HepG2 (cell line): Measurements from ENCODE around the gene ANKMY2. TPM values are rescaled to one million over a fixed set of nuclear protein-coding genes. Genes with fewer than 3 reads are reported as not detected.
A peak's percentile ranks its signal among the peaks of the same experiment; 100 is the strongest.

Experiments
- CAMTA2 ChIP-seq: sonication (generic); formaldehyde crosslinking; IDR thresholded peaks from 2 replicates; pipeline ENCODE4 v1.4.0; 2020; ENCODE audit warnings: mild to moderate bottlenecking, missing genetic modification reagents, borderline replicate concordance
- CENPBD1 ChIP-seq: sonication (generic); formaldehyde crosslinking; IDR thresholded peaks from 2 replicates; pipeline ENCODE4 v1.8.0; 2022; ENCODE audit warnings: missing genetic modification reagents, low read depth, mild to moderate bottlenecking, borderline replicate concordance
- CENPT ChIP-seq: sonication (generic); formaldehyde crosslinking; IDR thresholded peaks from 2 replicates; pipeline ENCODE4 v1.8.0; 2022; ENCODE audit warnings: low read depth, mild to moderate bottlenecking, moderate library complexity, missing genetic modification reagents
- ELF1 ChIP-seq: sonication (generic); formaldehyde crosslinking; IDR thresholded peaks from 2 replicates; pipeline ENCODE4 v1.4.0; 2020; ENCODE audit warnings: missing genetic modification reagents
- FOXO1 ChIP-seq: sonication (generic); formaldehyde crosslinking; IDR thresholded peaks from 2 replicates; pipeline ENCODE4 v1.4.0; 2020; ENCODE audit warnings: missing genetic modification reagents
- FOXP1 ChIP-seq, 2 experiments: fragments of 450-650 bp in 1 of 2; IDR thresholded peaks; 2 replicates each; pipeline ENCODE4 v1.6.1; 2017 to 2018; ENCODE audit warnings: antibody characterized with exemption in 1 of 2
- HCFC1 ChIP-seq: fragments of 150-350 bp; IDR thresholded peaks from 2 replicates; pipeline ENCODE4 v1.6.1; 2014; ENCODE audit warnings: low read depth, low read length
- JDP2 ChIP-seq: sonication (generic); formaldehyde crosslinking; IDR thresholded peaks from 2 replicates; pipeline ENCODE4 v1.8.1; 2022; ENCODE audit warnings: missing genetic modification reagents, borderline replicate concordance
- KAT2B ChIP-seq: fragments of 150-350 bp; IDR thresholded peaks from 2 replicates; pipeline ENCODE4 v1.6.1; 2014; ENCODE audit warnings: low read depth, low read length, borderline replicate concordance
- KDM4B ChIP-seq: sonication (generic); formaldehyde crosslinking; IDR thresholded peaks from 2 replicates; pipeline ENCODE4 v1.4.0; 2020; ENCODE audit warnings: missing genetic modification reagents
- NFKBIZ ChIP-seq: IDR thresholded peaks from 2 replicates; pipeline ENCODE4 v1.6.1; 2018; ENCODE audit warnings: missing genetic modification reagents, missing compliant biosample characterization
- NONO ChIP-seq, 2 experiments: fragments of 450-650 bp in 1 of 2; sonication (generic) in 1 of 2; formaldehyde crosslinking in 1 of 2; IDR thresholded peaks in 1 of 2; conservative IDR thresholded peaks in 1 of 2; 2 replicates each; pipeline versions ENCODE4 v1.6.1 to v1.8.0; 2017 to 2022; ENCODE audit warnings: mild to moderate bottlenecking in 1 of 2, missing genetic modification reagents in 1 of 2, moderate library complexity in 1 of 2
- NR2F1 ChIP-seq, 2 experiments: fragments of 450-650 bp in 1 of 2; formaldehyde crosslinking in 1 of 2; IDR thresholded peaks; 2 replicates each; pipeline versions ENCODE4 v1.5.0 to v1.6.1; 2016 to 2020; ENCODE audit warnings: mild to moderate bottlenecking in 1 of 2, missing compliant biosample characterization in 1 of 2, missing genetic modification reagents in 1 of 2, moderate library complexity in 1 of 2
- NR2F2 ChIP-seq: IDR thresholded peaks from 2 replicates; pipeline ENCODE4 v1.6.1; 2012; ENCODE audit warnings: low read depth, inconsistent platforms, borderline replicate concordance
- RARG ChIP-seq: sonication (generic); formaldehyde crosslinking; IDR thresholded peaks from 2 replicates; pipeline ENCODE4 v1.4.0; 2020; ENCODE audit warnings: low read depth, mild to moderate bottlenecking, missing genetic modification reagents
- RFX1 ChIP-seq: fragments of 450-650 bp; IDR thresholded peaks from 2 replicates; pipeline ENCODE4 v1.6.1; 2017
- RFXANK ChIP-seq: IDR thresholded peaks from 2 replicates; pipeline ENCODE4 v1.6.1; 2016
- RXRB ChIP-seq: IDR thresholded peaks from 2 replicates; pipeline ENCODE4 v1.6.1; 2016; ENCODE audit warnings: borderline replicate concordance, missing genetic modification reagents, missing compliant biosample characterization
- SIN3A ChIP-seq: IDR thresholded peaks from 2 replicates; pipeline ENCODE4 v1.6.1; 2011; ENCODE audit warnings: low read depth, mild to moderate bottlenecking, control low read depth, low read length, borderline replicate concordance
- SP140L ChIP-seq: sonication (generic); formaldehyde crosslinking; IDR thresholded peaks from 2 replicates; pipeline ENCODE4 v1.4.0; 2020; ENCODE audit warnings: missing genetic modification reagents, borderline replicate concordance
- ZBTB25 ChIP-seq: IDR thresholded peaks from 2 replicates; pipeline ENCODE4 v1.6.1; 2018; ENCODE audit warnings: missing genetic modification reagents
- ZFP41 ChIP-seq: sonication (generic); formaldehyde crosslinking; IDR thresholded peaks from 2 replicates; pipeline ENCODE4 v1.4.0; 2020; ENCODE audit warnings: mild to moderate bottlenecking, missing genetic modification reagents, borderline replicate concordance
- ZNF33B ChIP-seq: sonication (generic); formaldehyde crosslinking; IDR thresholded peaks from 2 replicates; pipeline ENCODE4 v1.5.1; 2020; ENCODE audit warnings: mild to moderate bottlenecking, missing genetic modification reagents
- ZNF556 ChIP-seq: sonication (generic); formaldehyde crosslinking; IDR thresholded peaks from 2 replicates; pipeline ENCODE4 v1.4.0; 2020; ENCODE audit warnings: mild to moderate bottlenecking, missing genetic modification reagents, borderline replicate concordance
- ZNF557 ChIP-seq: sonication (generic); formaldehyde crosslinking; IDR thresholded peaks from 2 replicates; pipeline ENCODE4 v1.4.0; 2020; ENCODE audit warnings: missing genetic modification reagents
- ZNF607 ChIP-seq: sonication (generic); formaldehyde crosslinking; IDR thresholded peaks from 2 replicates; pipeline ENCODE4 v1.5.1; 2020; ENCODE audit warnings: missing genetic modification reagents, mild to moderate bottlenecking, borderline replicate concordance
- ZNF761 ChIP-seq: sonication (generic); formaldehyde crosslinking; conservative IDR thresholded peaks from 2 replicates; pipeline ENCODE4 v1.4.0; 2020; ENCODE audit warnings: mild to moderate bottlenecking, missing genetic modification reagents
- ZSCAN5A ChIP-seq: sonication (generic); formaldehyde crosslinking; IDR thresholded peaks from 2 replicates; pipeline ENCODE4 v1.8.0; 2022; ENCODE audit warnings: mild to moderate bottlenecking, missing genetic modification reagents, borderline replicate concordance
- polyA plus RNA-seq, 8 experiments: library from polyadenylated mRNA; depleted of rRNA in 3 of 8; stranded (reverse) in 7 of 8; unstranded in 1 of 8; fragments of >200 nt; fragmentation: Illumina TruSeq in 4 of 8; extraction: Trizol in 4 of 8; gene quantifications; 2 replicates each; pipeline versions ENCODE4 v1.2.1 to v1.2.3, GENCODE V29; 2011 to 2016; ENCODE audit warnings: low read depth in 4 of 8, missing spikeins in 1 of 8, mixed read lengths in 1 of 8; ENCODE audit not compliant: insufficient read depth in 1 of 8
- total RNA-seq, 5 experiments: library from RNA; depleted of rRNA; stranded (reverse); fragments of >200 nt; fragmentation: Illumina TruSeq; extraction: Trizol; gene quantifications; 2 replicates each; pipeline ENCODE4 v1.2.3, GENCODE V29; 2016; ENCODE audit warnings: low read depth in 1 of 5

Gene ANKMY2
- total and polyA plus RNA-seq, 2 of the 13 experiments (the other 11 are each of a cell fraction or from before 2014, with no cell fraction given), result 12.2 to 21.6 TPM

GRCh38 chr7:16645593-16646471 is at the start of gene ANKMY2, which contains the start of gene BZW2 (continued):
- TF ChIP-seq ZSCAN5A (CRISPR knock-in tag) (peak; percentile 84; the same call in 1 of the 2 replicates), SIN3A (peak; percentile 76; the same call in 1 of the 2 replicates), FOXO1 (CRISPR knock-in tag) (peak; percentile 49), RARG (no peak; the same call in 1 of the 2 replicates), NONO (IDR thresholded peaks at IDR 0.05) (no peak), NONO (CRISPR knock-in tag; conservative IDR thresholded peaks at IDR 0.05) (peak; percentile 76), ZFP41 (CRISPR knock-in tag) (0 out of 2 replicates have a peak, but pooled peaks have one; percentile 32), CENPBD1 (CRISPR knock-in tag) (no peak), SP140L (CRISPR knock-in tag) (0 out of 2 replicates have a peak, but pooled peaks have one; percentile 15), ZNF761 (CRISPR knock-in tag) (no peak; the same call in 1 of the 2 replicates), ZNF607 (CRISPR knock-in tag) (peak; percentile 36; the same call in 1 of the 2 replicates), ZBTB25 (peak; percentile 79; the same call in 1 of the 2 replicates), NR2F2 (no peak; the same call in 1 of the 2 replicates), RFXANK (no peak), ZNF556 (CRISPR knock-in tag) (peak; percentile 16), KDM4B (peak; percentile 74; the same call in 1 of the 2 replicates), CAMTA2 (CRISPR knock-in tag) (0 out of 2 replicates have a peak, but pooled peaks have one; percentile 66), ZNF557 (CRISPR knock-in tag) (no peak), RFX1 (no peak), KAT2B (no peak), NR2F1 (CRISPR knock-in tag; IDR thresholded peaks at IDR 0.05) (no peak), FOXP1 (IDR thresholded peaks at IDR 0.05) (no peak), FOXP1 (CRISPR knock-in tag; IDR thresholded peaks at IDR 0.05) (no peak), ELF1 (CRISPR knock-in tag) (peak; percentile 57), NFKBIZ (CRISPR knock-in tag) (peak; percentile 90), ZNF33B (CRISPR knock-in tag) (peak; percentile 13; the same call in 1 of the 2 replicates), RXRB (peak; percentile 50), JDP2 (CRISPR knock-in tag) (no peak; the same call in 1 of the 2 replicates), CENPT (CRISPR knock-in tag) (peak; percentile 96), HCFC1 (no peak)
